HepG2 (cell line): ENCODE measurements around the gene ARHGAP29. TPM values are rescaled to one million over a fixed set of nuclear protein-coding genes. Genes with fewer than 3 reads are reported as not detected.

Source experiments
- ATAC-seq: fragments of 200-7000 bp; cut with Tn5 transposase; 3 replicates; pipeline ENCODE4 v1.9.1; 2020; ENCODE audit warnings: mild to moderate bottlenecking, moderate library complexity
- BruUV-seq: library from RNA; stranded (reverse); fragments of 400-500 nt; replicated peaks from 2 replicates; lab custom pipeline; 2021; lab: Mats Ljungman, UMichigan
- CTCF ChIA-PET: fragments of 300-600 bp; formaldehyde crosslinking; extraction: SDS; loops from one replicate; lab custom pipeline; 2021; ENCODE audit warnings: low total read pairs, inconsistent platforms, low intra/inter-chr PET ratio; lab: Yijun Ruan, JAX
- POLR2A ChIA-PET: fragments of 350-600 bp; sonication (Branson Sonifier 250); formaldehyde crosslinking; loops from one replicate; lab custom pipeline; 2020; ENCODE audit warnings: antibody characterized with exemption, inconsistent platforms; lab: Yijun Ruan, JAX
- DNase-seq: peaks from one replicate; pipeline ENCODE4 v3.0.0-alpha.2; 2015; ENCODE audit warnings: low spot score
- FAIRE-seq: peaks from 3 replicates; lab custom pipeline; 2011; peaks lifted over from hg19 to GRCh38; lab: Jason Lieb, UNC
- H2AFZ ChIP-seq: one replicate; pipeline ENCODE4 v1.6.1; 2011; ENCODE audit warnings: low read length, inconsistent platforms
- H3K27ac ChIP-seq: fragments of 300-600 bp; 3 replicates; pipeline ENCODE4 v1.8.0; 2011; ENCODE audit warnings: mixed run types, mild to moderate bottlenecking, mixed read lengths, low read length, inconsistent platforms; ENCODE audit not compliant: insufficient read depth; ENCODE audit errors: extremely low read length
- H3K27me3 ChIP-seq, 2 experiments: fragments of 200-600 bp in 1 of 2; 2 replicates in 1 of 2; 3 replicates in 1 of 2; pipeline versions ENCODE4 v1.6.0 to v1.8.0; 2011; ENCODE audit warnings: low read length in 2 of 2, mild to moderate bottlenecking in 2 of 2, moderate library complexity in 2 of 2, inconsistent platforms in 1 of 2; ENCODE audit not compliant: insufficient read depth in 2 of 2, control insufficient read depth in 1 of 2
- H3K36me3 ChIP-seq, 2 experiments: fragments of 200-600 bp in 1 of 2; replicated peaks in 1 of 2; 2 replicates in 1 of 2; 3 replicates in 1 of 2; pipeline versions ENCODE4 v1.5.1 to v1.8.0; 2011; ENCODE audit warnings: low read length in 2 of 2, inconsistent platforms in 1 of 2; ENCODE audit not compliant: insufficient read depth in 2 of 2, control insufficient read depth in 1 of 2
- H3K4me1 ChIP-seq: 2 replicates; pipeline ENCODE4 v1.5.1; 2012; ENCODE audit warnings: low read length, inconsistent platforms; ENCODE audit not compliant: insufficient read depth
- H3K4me2 ChIP-seq: 2 replicates; pipeline ENCODE4 v1.6.0; 2011; ENCODE audit warnings: low read depth, low read length, inconsistent platforms
- H3K4me3 ChIP-seq, 3 experiments: fragments of 200-600 bp in 1 of 3; sonication (generic), shearing (Covaris generic) in 1 of 3; replicated peaks in 1 of 3; 2 replicates each; pipeline ENCODE4 v1.5.1; 2011 to 2016; ENCODE audit warnings: low read length in 3 of 3, inconsistent platforms in 2 of 3, low read depth in 2 of 3, mild to moderate bottlenecking in 2 of 3, control low read depth in 1 of 3, mixed read lengths in 1 of 3; ENCODE audit not compliant: insufficient read depth in 1 of 3
- H3K79me2 ChIP-seq: one replicate; pipeline ENCODE4 v1.6.1; 2011; ENCODE audit warnings: low read length, inconsistent platforms; ENCODE audit not compliant: insufficient read depth
- H3K9ac ChIP-seq: 2 replicates; pipeline ENCODE4 v1.6.0; 2011; ENCODE audit warnings: mild to moderate bottlenecking, low read depth, low read length, inconsistent platforms; ENCODE audit not compliant: insufficient read depth
- H3K9me3 ChIP-seq: 2 replicates; pipeline ENCODE4 v1.5.1; 2012; ENCODE audit warnings: mild to moderate bottlenecking, low read length
- H4K20me1 ChIP-seq: 2 replicates; pipeline ENCODE4 v1.6.0; 2011; ENCODE audit warnings: inconsistent platforms, mild to moderate bottlenecking, low read length, moderate library complexity; ENCODE audit not compliant: insufficient read depth
- ATRX ChIP-seq: sonication (generic); formaldehyde crosslinking; IDR thresholded peaks from 2 replicates; pipeline ENCODE4 v1.4.0; 2020; ENCODE audit warnings: missing genetic modification reagents, borderline replicate concordance
- KDM1A ChIP-seq: IDR thresholded peaks from 2 replicates; pipeline ENCODE4 v1.6.1; 2016; ENCODE audit warnings: missing compliant biosample characterization
- KDM3A ChIP-seq: IDR thresholded peaks from 2 replicates; pipeline ENCODE4 v1.6.1; 2018; ENCODE audit warnings: low read depth, missing compliant biosample characterization
- SKIL ChIP-seq: sonication (generic); formaldehyde crosslinking; IDR thresholded peaks from 2 replicates; pipeline ENCODE4 v1.8.0; 2022; ENCODE audit warnings: missing genetic modification reagents, mild to moderate bottlenecking, moderate library complexity, borderline replicate concordance
- SPEN ChIP-seq: sonication (generic); formaldehyde crosslinking; IDR thresholded peaks from 2 replicates; pipeline ENCODE4 v1.5.1; 2020; ENCODE audit warnings: low read depth, mild to moderate bottlenecking, missing genetic modification reagents
- SRF ChIP-seq: IDR thresholded peaks from 2 replicates; pipeline ENCODE4 v1.6.1; 2011; ENCODE audit warnings: mild to moderate bottlenecking, low read depth, low read length, moderate library complexity
- TAF1 ChIP-seq: sonication (generic); formaldehyde crosslinking; IDR thresholded peaks from 2 replicates; pipeline ENCODE4 v1.4.0; 2020; ENCODE audit warnings: missing genetic modification reagents
- U2AF1 ChIP-seq: fragments of 200-400 bp; formaldehyde crosslinking; optimal IDR thresholded peaks from 2 replicates; pipeline ENCODE3; 2017; ENCODE audit warnings: mild to moderate bottlenecking, low read depth, low read length
- ZBTB1 ChIP-seq: sonication (generic); formaldehyde crosslinking; IDR thresholded peaks from 2 replicates; pipeline ENCODE4 v1.4.0; 2020; ENCODE audit warnings: missing genetic modification reagents, borderline replicate concordance
- ZNF446 ChIP-seq: sonication (generic); formaldehyde crosslinking; IDR thresholded peaks from 2 replicates; pipeline ENCODE4 v1.5.0; 2020; ENCODE audit warnings: mild to moderate bottlenecking, missing genetic modification reagents
- ZNF496 ChIP-seq: sonication (generic); formaldehyde crosslinking; IDR thresholded peaks from 2 replicates; pipeline ENCODE4 v1.8.1; 2023; ENCODE audit warnings: mild to moderate bottlenecking, moderate library complexity, missing genetic modification reagents; ENCODE audit not compliant: insufficient replicate concordance
- ZNF772 ChIP-seq: sonication (generic); formaldehyde crosslinking; IDR thresholded peaks from 2 replicates; pipeline ENCODE4 v1.5.0; 2020; ENCODE audit warnings: mild to moderate bottlenecking, missing genetic modification reagents
- WGBS: methylation state at CpG from one replicate; pipeline ENCODE4 v1.1.6; 2017; ENCODE audit warnings: low lambda C conversion rate; 5-methylcytosine and 5-hydroxymethylcytosine counted together
- in situ Hi-C: cut with HindIII; loops from 2 replicates; pipeline ENCODE4 v1.10.0; 2017; ENCODE audit warnings: low pct_unique_long_range_greater_than_20kb; ENCODE audit not compliant: extremely low pct_ligation_motif_present
- intact Hi-C: fragments of 100-400 bp; cut with micrococcal nuclease; formaldehyde crosslinking; loops from one replicate; pipeline ENCODE4 v1.10.0; 2022; ENCODE audit not compliant: unreplicated experiment
- polyA plus RNA-seq, 8 experiments: library from polyadenylated mRNA; depleted of rRNA in 3 of 8; stranded (reverse) in 7 of 8; unstranded in 1 of 8; fragments of >200 nt; fragmentation: Illumina TruSeq in 4 of 8; extraction: Trizol in 4 of 8; gene quantifications; 2 replicates each; pipeline versions ENCODE4 v1.2.1 to v1.2.3, GENCODE V29; 2011 to 2016; ENCODE audit warnings: low read depth in 4 of 8, missing spikeins in 1 of 8, mixed read lengths in 1 of 8; ENCODE audit not compliant: insufficient read depth in 1 of 8
- total RNA-seq, 5 experiments: library from RNA; depleted of rRNA; stranded (reverse); fragments of >200 nt; fragmentation: Illumina TruSeq; extraction: Trizol; gene quantifications; 2 replicates each; pipeline ENCODE4 v1.2.3, GENCODE V29; 2016; ENCODE audit warnings: low read depth in 1 of 5

Gene ARHGAP29
- total and polyA plus RNA-seq, 2 of the 13 experiments (the other 11 are each of a cell fraction or from before 2014, with no cell fraction given): 12.8 to 18.3 TPM

DNA sequence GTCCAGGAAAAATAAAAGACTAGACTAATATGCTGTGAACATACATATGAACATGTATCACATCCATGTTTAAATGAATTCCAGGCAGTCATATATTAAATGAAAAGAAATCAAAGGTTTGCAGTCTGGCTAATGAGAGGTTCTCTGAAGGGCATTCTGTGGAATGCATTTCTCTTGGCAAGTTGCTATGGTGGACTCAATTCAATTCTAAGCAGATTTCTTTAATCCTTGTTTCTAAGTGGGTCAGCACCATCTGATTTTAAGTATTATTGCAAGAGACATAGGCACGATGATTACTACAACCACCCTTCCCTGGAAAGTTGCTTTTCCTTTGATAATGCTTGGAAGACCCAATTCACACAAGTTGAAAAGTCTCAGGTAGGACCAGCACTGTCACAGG lies 92.5 kb downstream of the ARHGAP29 start:
- H3K4me1 ChIP-seq: peaks cover 13% of the 10 kb centered on the region
- TF ChIP-seq ZNF496 (CRISPR knock-in tag): no peak
- no peak for TF ChIP-seq ZNF772 (CRISPR knock-in tag)
- no peak for TF ChIP-seq KDM3A
- no peak for TF ChIP-seq ZBTB1 (CRISPR knock-in tag)
- TF ChIP-seq SPEN: no peak
- TF ChIP-seq TAF1 (CRISPR knock-in tag): no peak
- TF ChIP-seq ATRX: no peak
- no peak for TF ChIP-seq KDM1A (CRISPR knock-in tag)
- no peak for TF ChIP-seq U2AF1
- no peak for TF ChIP-seq SKIL (CRISPR knock-in tag)
- no peak for TF ChIP-seq ZNF446 (CRISPR knock-in tag)
- no peak for TF ChIP-seq SRF
- FAIRE-seq: no peak
- CTCF ChIA-PET: no interaction called here
- no peaks in the 10 kb centered on the region for H3K79me2 ChIP-seq
- H4K20me1 ChIP-seq: no peaks in the 10 kb centered on the region
- POLR2A ChIA-PET: no interaction called here
- H3K9me3 ChIP-seq: no peaks in the 10 kb centered on the region
- ATAC-seq: no peak
- no peaks in the 10 kb centered on the region; a peak in 1 of 5 replicates for H3K27me3 ChIP-seq
- no peak for DNase-seq
- WGBS: 74% methylated on average over 1 of the region's 1 CpG
- H3K36me3 ChIP-seq: no peaks in the 10 kb centered on the region
- intact Hi-C loops (no loop called here), in situ Hi-C loops (no loop called here)
- no peak overlapping the region for H3K4me3 ChIP-seq
- no peak overlapping the region for H3K9ac ChIP-seq
- no peak overlapping the region for H3K4me2 ChIP-seq
- H2AFZ ChIP-seq: no peak overlapping the region
- no TSS peak for BruUV-seq
- no peak overlapping the region for H3K27ac ChIP-seq
